PFSK-1 (cell line): ENCODE measurements around the gene GNL1.
A peak's percentile ranks its signal among the peaks of the same experiment; 100 is the strongest.

Experiments used
- FOXP2 ChIP-seq: optimal IDR thresholded peaks from 2 replicates; pipeline ENCODE3; 2011; ENCODE audit warnings: borderline replicate concordance, control low read depth, inconsistent platforms; ENCODE audit not compliant: insufficient read depth; ENCODE audit errors: extremely low read length, extremely low read depth
- POLR2AphosphoS5 ChIP-seq: IDR thresholded peaks from 2 replicates; pipeline ENCODE4 v1.6.1; 2012; ENCODE audit warnings: low read depth, mild to moderate bottlenecking, control low read depth, low read length, moderate library complexity
- REST ChIP-seq, 2 experiments: IDR thresholded peaks; 2 replicates each; pipeline versions ENCODE4 v1.6.1 to v1.8.0; 2011 to 2012; ENCODE audit warnings: low read depth in 2 of 2, low read length in 2 of 2, control low read depth in 1 of 2, inconsistent platforms in 1 of 2, mild to moderate bottlenecking in 1 of 2, moderate library complexity in 1 of 2; ENCODE audit not compliant: insufficient read depth in 1 of 2
- SIN3A ChIP-seq: IDR thresholded peaks from 2 replicates; pipeline ENCODE4 v1.6.1; 2012; ENCODE audit warnings: mild to moderate bottlenecking, low read length, moderate library complexity, borderline replicate concordance; ENCODE audit not compliant: insufficient read depth
- TAF1 ChIP-seq: IDR thresholded peaks from 2 replicates; pipeline ENCODE4 v1.6.1; 2012; ENCODE audit warnings: low read length, control low read depth, borderline replicate concordance; ENCODE audit not compliant: insufficient read depth

Gene GNL1

GRCh38 chr6:30543821-30544220 is 12.5 kb downstream of the GNL1 start:
- TF ChIP-seq FOXP2 (no peak), SIN3A (no peak), REST (IDR thresholded peaks at IDR 0.05; ENCODE audit: insufficient read depth in 1 of 2, low read depth in 2 of 2, low read length in 2 of 2) (no peak), POLR2AphosphoS5 (no peak), TAF1 (no peak)

- TF ChIP-seq POLR2AphosphoS5: no peak
- TF ChIP-seq REST (IDR thresholded peaks at IDR 0.05; ENCODE audit: insufficient read depth in 1 of 2, low read depth in 2 of 2, low read length in 2 of 2): no peak
- no peak for TF ChIP-seq FOXP2
These were observed 13.4 kb downstream of the GNL1 start for GRCh38 chr6:30542915-30543314.

- TF ChIP-seq POLR2AphosphoS5: no peak
- no peak for TF ChIP-seq FOXP2
- TF ChIP-seq SIN3A: no peak
- TF ChIP-seq REST (IDR thresholded peaks at IDR 0.05; ENCODE audit: insufficient read depth in 1 of 2, low read depth in 2 of 2, low read length in 2 of 2): no peak
- no peak for TF ChIP-seq TAF1
These were observed 13.9 kb downstream of the GNL1 start for GRCh38 chr6:30542404-30542725.

- TF ChIP-seq FOXP2: no peak
- peak; percentile 75; the same call in 1 of the 2 replicates for TF ChIP-seq SIN3A
These were observed 14.5 kb downstream of the GNL1 start for GRCh38 chr6:30541515-30542403.

- no peak for TF ChIP-seq POLR2AphosphoS5
- no peak for TF ChIP-seq FOXP2
- TF ChIP-seq TAF1: no peak
- TF ChIP-seq REST (IDR thresholded peaks at IDR 0.05; ENCODE audit: insufficient read depth in 1 of 2, low read depth in 2 of 2, low read length in 2 of 2): no peak
- no peak for TF ChIP-seq SIN3A
These were observed 18.4 kb downstream of the GNL1 start for GRCh38 chr6:30537931-30538330.
